Right atrium auricular region (tissue), 2 donors: Measurements from ENCODE around the gene SYCP1. TPM values are rescaled to one million over a fixed set of nuclear protein-coding genes. Genes with fewer than 3 reads are reported as not detected.
"Not testable (repeated sequence)": the region's sequence is repeated elsewhere in the genome, so short reads cannot be mapped to it uniquely, and the experiment has no call there.

Source experiments
- DNase-seq: peaks from one replicate; pipeline ENCODE4 v3.0.0-alpha.2; 2019; ENCODE audit warnings: low spot score
- H3K27ac ChIP-seq, 2 donors: fragments of 200-600 bp; sonication (generic); 1 replicate in 1 of 2; 2 replicates in 1 of 2; pipeline ENCODE4 v1.5.1; 2016 to 2019
- H3K27me3 ChIP-seq, 2 donors: fragments of 200-600 bp; sonication (generic); one replicate each; pipeline versions ENCODE4 v1.5.1 to v1.6.0; 2017 to 2019
- H3K36me3 ChIP-seq: fragments of 200-600 bp; sonication (generic); one replicate; pipeline ENCODE4 v1.5.1; 2016
- H3K4me1 ChIP-seq, 2 donors: fragments of 200-600 bp; sonication (generic); one replicate each; pipeline versions ENCODE4 v1.5.1 to v1.6.0; 2017 to 2019
- H3K4me3 ChIP-seq, 2 donors: fragments of 200-600 bp; sonication (generic); 1 replicate in 1 of 2; 2 replicates in 1 of 2; pipeline ENCODE4 v1.5.1; 2017 to 2019; ENCODE audit warnings: mild to moderate bottlenecking in 1 of 2, moderate library complexity in 1 of 2
- H3K9me3 ChIP-seq, 2 donors: fragments of 200-600 bp; sonication (generic); one replicate each; pipeline ENCODE4 v1.5.1; 2019
- total RNA-seq, 2 donors: library from RNA; depleted of rRNA; stranded (reverse); fragments of >200 nt; gene quantifications; one replicate each; pipeline ENCODE4 v1.1.0, GENCODE V29; 2016
- TF ChIP-seq, protein P1 (sequence below), 2 donors: fragments of 200-600 bp; sonication (generic); IDR thresholded peaks; one replicate each; pipeline ENCODE4 v1.5.1; 2019; ENCODE audit warnings: antibody characterized with exemption in 2 of 2

Gene SYCP1
- total RNA-seq, 2 donors from 2014 or later, result not detected

DNA sequence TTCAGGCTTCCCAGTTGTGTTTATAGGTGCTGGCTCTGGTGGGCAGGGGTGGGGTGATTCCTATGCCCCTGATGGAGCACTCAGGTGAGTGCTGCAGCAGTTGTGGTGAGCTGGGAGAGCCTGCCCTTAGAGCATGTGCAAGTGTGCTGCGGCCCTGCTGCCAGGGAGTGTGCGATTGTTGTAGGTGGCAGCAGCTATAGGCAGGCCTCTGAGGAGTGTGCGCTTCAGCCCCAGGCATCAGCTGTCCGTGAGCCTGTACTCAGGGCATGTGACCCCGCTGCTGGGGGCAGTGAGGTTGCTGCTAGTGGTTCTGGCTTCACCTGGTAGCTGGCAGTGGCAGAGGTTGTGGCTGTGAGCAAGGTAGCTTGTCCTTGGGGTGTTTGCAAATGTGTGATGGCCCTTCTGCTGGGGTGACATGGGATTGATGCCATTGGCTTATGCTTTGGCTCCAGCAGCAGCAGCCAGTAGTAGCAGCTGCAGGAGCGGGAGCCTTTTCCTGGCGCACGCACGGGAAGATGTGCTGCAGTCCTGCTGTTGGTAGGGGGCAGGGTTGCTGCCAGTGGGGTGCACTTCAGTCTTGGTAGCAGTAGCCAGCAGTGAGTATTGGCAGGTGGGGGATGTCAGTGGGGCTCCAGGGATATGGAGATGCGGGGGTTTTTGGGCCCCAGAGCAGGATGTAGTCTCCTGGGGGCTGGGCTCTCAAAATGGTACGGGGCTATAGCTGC, 37.7 kb downstream of the SYCP1 start:
- no peak for DNase-seq
- TF ChIP-seq, protein P1, sequence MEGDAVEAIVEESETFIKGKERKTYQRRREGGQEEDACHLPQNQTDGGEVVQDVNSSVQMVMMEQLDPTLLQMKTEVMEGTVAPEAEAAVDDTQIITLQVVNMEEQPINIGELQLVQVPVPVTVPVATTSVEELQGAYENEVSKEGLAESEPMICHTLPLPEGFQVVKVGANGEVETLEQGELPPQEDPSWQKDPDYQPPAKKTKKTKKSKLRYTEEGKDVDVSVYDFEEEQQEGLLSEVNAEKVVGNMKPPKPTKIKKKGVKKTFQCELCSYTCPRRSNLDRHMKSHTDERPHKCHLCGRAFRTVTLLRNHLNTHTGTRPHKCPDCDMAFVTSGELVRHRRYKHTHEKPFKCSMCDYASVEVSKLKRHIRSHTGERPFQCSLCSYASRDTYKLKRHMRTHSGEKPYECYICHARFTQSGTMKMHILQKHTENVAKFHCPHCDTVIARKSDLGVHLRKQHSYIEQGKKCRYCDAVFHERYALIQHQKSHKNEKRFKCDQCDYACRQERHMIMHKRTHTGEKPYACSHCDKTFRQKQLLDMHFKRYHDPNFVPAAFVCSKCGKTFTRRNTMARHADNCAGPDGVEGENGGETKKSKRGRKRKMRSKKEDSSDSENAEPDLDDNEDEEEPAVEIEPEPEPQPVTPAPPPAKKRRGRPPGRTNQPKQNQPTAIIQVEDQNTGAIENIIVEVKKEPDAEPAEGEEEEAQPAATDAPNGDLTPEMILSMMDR (IDR thresholded peaks at IDR 0.05), result no peak
- Histone ChIP-seq H3K27ac (no peak overlapping the region), H3K4me1 (no peaks in the 10 kb centered on the region), H3K27me3 (no peaks in the 10 kb centered on the region), H3K4me3 (no peak overlapping the region), H3K9me3 (no peaks in the 10 kb centered on the region), H3K36me3 (no peaks in the 10 kb centered on the region)

DNA sequence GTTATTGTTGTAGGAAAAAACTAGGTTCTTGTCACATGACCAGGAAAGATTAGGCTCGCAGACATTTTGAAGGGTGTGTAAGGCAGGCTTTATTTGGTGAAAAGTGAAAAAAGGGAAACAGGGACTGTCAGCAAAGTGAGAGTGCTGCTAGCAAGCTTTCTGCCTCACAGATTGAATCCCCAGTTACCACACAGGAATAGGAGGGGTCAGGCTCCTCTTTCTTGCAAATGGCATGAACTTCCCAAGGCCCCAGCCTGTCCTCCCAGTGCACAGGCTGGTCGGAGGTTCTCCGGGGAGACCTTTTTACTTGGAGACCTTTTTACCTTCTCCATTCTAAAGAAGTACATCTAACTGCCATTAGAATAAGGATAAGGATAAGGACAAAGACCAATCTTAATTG, 42.1 kb downstream of the SYCP1 start:
- Histone ChIP-seq H3K27ac (no peak overlapping the region), H3K36me3 (no peaks in the 10 kb centered on the region), H3K27me3 (no peaks in the 10 kb centered on the region), H3K4me3 (no peak overlapping the region), H3K9me3 (no peaks in the 10 kb centered on the region), H3K4me1 (no peaks in the 10 kb centered on the region)
- TF ChIP-seq, protein P1 (IDR thresholded peaks at IDR 0.05), result no peak
- no peak for DNase-seq

DNA sequence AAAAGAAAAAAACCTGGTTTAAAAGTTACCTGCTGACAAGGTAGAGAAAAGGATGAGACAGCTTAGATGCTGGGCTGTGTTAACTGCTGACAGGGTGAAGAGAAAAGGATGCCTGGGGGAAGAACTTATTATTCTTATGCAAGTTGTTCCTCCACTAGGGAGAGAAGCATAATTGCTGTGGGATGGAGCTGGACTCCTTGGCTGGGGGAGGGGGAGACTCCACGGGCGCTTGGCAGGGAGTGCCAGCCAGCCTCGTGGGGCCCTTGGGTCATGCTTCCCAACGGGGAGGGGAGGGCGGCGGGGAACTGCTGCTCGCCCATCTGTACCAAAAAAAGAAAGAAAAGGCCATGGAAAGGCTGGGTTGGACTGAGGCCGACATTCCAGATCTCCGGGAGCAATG, 47.2 kb downstream of the SYCP1 start:
- DNase-seq, result no peak
- TF ChIP-seq, protein P1 (IDR thresholded peaks at IDR 0.05), result no peak
- Histone ChIP-seq H3K27ac (no peak overlapping the region), H3K27me3 (no peaks in the 10 kb centered on the region), H3K4me1 (no peaks in the 10 kb centered on the region), H3K36me3 (no peaks in the 10 kb centered on the region), H3K4me3 (no peak overlapping the region), H3K9me3 (peaks cover 0 to 12% of the 10 kb centered on the region in 2 donors)

- TF ChIP-seq, protein P1 (IDR thresholded peaks at IDR 0.05), result no peak
- H3K4me1 ChIP-seq, result no peaks in the 10 kb centered on the region
- no peaks in the 10 kb centered on the region for H3K27me3 ChIP-seq
- no peak overlapping the region for H3K27ac ChIP-seq
- no peaks in the 10 kb centered on the region for H3K36me3 ChIP-seq
- no peak overlapping the region for H3K4me3 ChIP-seq
- no peak for DNase-seq
- peaks cover 0 to 12% of the 10 kb centered on the region in 2 donors for H3K9me3 ChIP-seq
These were observed 47.7 kb downstream of the SYCP1 start for GRCh38 chr1:114902343-114902742.

DNA sequence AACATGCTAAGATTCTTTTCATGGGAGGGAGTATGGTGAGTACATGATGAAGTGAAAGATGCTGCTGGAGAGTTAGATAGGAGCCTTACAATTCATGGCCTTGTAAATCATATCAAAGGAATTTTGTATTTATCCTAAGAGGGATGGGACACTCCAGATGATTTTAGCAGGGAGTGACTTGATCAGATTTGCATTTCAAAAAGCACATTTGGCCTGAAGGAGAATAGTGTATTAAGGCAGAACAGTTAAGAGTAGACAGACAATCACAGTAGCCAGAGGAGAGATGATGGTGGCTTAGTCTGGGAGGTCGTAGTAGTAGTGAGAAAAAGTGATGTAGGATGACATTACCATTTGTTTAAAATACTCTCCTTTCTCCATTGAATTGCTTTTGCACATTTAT, 48.8 kb downstream of the SYCP1 start:
- TF ChIP-seq, protein P1 (IDR thresholded peaks at IDR 0.05), result no peak
- H3K27me3 ChIP-seq, result no peaks in the 10 kb centered on the region
- DNase-seq, result no peak
- peaks cover 0 to 12% of the 10 kb centered on the region in 2 donors for H3K9me3 ChIP-seq
- H3K27ac ChIP-seq, result no peak overlapping the region
- H3K36me3 ChIP-seq, result no peaks in the 10 kb centered on the region
- H3K4me1 ChIP-seq, result no peaks in the 10 kb centered on the region
- no peak overlapping the region for H3K4me3 ChIP-seq

DNA sequence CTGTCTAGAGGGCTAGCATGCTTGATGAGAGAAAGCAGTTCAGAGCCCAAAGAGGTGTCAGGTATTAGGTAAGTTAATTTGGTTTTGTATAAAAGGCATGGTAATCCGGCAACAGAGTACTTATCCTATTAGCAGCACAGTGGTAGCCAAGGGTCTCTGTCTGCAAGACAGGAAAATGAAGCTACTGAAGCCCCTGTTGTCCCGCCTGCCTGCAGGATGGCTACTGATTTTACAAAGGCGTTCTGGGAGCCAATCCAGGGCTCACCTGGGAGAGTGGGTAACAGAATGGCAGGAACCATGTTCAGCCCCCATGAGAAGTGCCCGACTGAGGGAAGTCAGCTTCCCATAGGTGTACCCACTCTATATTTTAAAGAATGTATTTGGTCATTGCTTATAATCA, 61.1 kb downstream of the SYCP1 start:
- not testable (repeated sequence) for H3K27me3 ChIP-seq, DNase-seq, H3K9me3 ChIP-seq, H3K4me1 ChIP-seq, H3K4me3 ChIP-seq, H3K36me3 ChIP-seq, H3K27ac ChIP-seq
